ENCODE data around the gene ZNF649. TPM values are rescaled to one million over a fixed set of nuclear protein-coding genes. Genes with fewer than 3 reads are reported as not detected.

ZNF649 gene
- total RNA-seq, 1 donor, result 9.9 TPM

- no peak for DNase-seq (ENCODE audit: low read depth)
- no peak for TF ChIP-seq CTCF (IDR thresholded peaks at IDR 0.05; ENCODE audit: insufficient read depth, low read length)
- H3K4me3 ChIP-seq (ENCODE audit: low read depth, low read length), result peak overlapping the region; percentile 94
These were observed 23.0 kb upstream of the ZNF649 start for GRCh38 chr19:51927859-51928258.

GRCh38 chr19:51926784-51927741 lies 22.2 kb upstream of the ZNF649 start, which contains the start of gene ZNF613:
Gene ZNF613, plus strand, starts transcription at chr19:51927472. Its CDS starts 8,749 bp downstream, at chr19:51936221.
- peak; percentile 17 for TF ChIP-seq CTCF (IDR thresholded peaks at IDR 0.05; ENCODE audit: insufficient read depth, low read length)
- peak; percentile 95 for DNase-seq (ENCODE audit: low read depth)
- peak within 1 kb of the TSS; percentile 94 for H3K4me3 ChIP-seq (ENCODE audit: low read depth, low read length)

- peak overlapping the region; percentile 94 for H3K4me3 ChIP-seq (ENCODE audit: low read depth, low read length)
- no peak for DNase-seq (ENCODE audit: low read depth)
- no peak for TF ChIP-seq CTCF (IDR thresholded peaks at IDR 0.05; ENCODE audit: insufficient read depth, low read length)
These were observed 21.6 kb upstream of the ZNF649 start for GRCh38 chr19:51926426-51926783.

GRCh38 chr19:51921949-51922348 lies 17.1 kb upstream of the ZNF649 start:
- TF ChIP-seq CTCF (IDR thresholded peaks at IDR 0.05; ENCODE audit: insufficient read depth, low read length), result no peak
- DNase-seq (ENCODE audit: low read depth), result no peak
- H3K4me3 ChIP-seq (ENCODE audit: low read depth, low read length), result no peak overlapping the region

- DNase-seq (ENCODE audit: low read depth), result no peak
- TF ChIP-seq CTCF (IDR thresholded peaks at IDR 0.05; ENCODE audit: insufficient read depth, low read length), result no peak
- H3K4me3 ChIP-seq (ENCODE audit: low read depth, low read length), result no peak overlapping the region
These were observed 14.8 kb upstream of the ZNF649 start for GRCh38 chr19:51919606-51920005.

GRCh38 chr19:51916167-51916566 lies 11.3 kb upstream of the ZNF649 start:
- no peak overlapping the region for H3K4me3 ChIP-seq (ENCODE audit: low read depth, low read length)
- no peak for DNase-seq (ENCODE audit: low read depth)
- TF ChIP-seq CTCF (IDR thresholded peaks at IDR 0.05; ENCODE audit: insufficient read depth, low read length), result no peak
